ENCODE results near the gene CPS1. TPM values are rescaled to one million over a fixed set of nuclear protein-coding genes. Genes with fewer than 3 reads are reported as not detected.

Gene CPS1
- polyA plus RNA-seq, 2 donors, result 0.99 to 1.4 TPM

DNA sequence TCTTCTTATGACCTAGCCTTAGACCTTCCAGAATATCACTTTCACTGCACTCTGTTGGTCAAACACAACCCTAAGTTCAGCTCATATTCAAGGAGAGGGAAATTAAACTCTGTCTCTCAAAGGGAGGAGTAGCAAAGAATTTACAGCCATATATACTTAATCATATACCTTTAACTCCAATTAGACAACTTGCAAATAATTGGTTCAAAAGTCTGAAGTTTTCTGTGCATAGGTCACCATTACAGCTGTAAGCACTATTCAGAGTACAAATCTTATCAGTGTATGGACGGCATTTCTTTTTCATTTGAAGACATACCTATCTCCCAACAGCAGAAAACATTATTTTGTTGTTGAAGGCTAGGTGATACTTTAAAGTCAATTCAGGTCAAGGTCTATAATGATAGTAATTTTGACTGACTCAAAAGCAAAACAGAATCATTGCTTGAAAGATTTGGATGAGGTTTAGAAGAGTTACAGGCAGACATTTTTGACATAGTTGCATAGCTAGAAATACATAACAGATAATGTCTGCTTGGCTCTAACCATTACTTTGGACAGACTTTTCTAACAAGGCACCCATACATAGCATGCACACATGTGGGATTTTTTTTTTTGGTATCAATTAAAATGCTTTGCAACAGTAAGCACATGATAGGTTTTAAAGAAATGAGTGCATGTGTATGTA lies 131.5 kb downstream of the CPS1 start:
- no peaks in the 10 kb centered on the region for H3K36me3 ChIP-seq (ENCODE audit: control insufficient read depth in 2 of 2, insufficient read depth in 2 of 2, low read length in 1 of 2)
- no peak overlapping the region for H3K27ac ChIP-seq (ENCODE audit: low read depth in 2 of 2, low read length in 1 of 2)
- WGBS, 2 donors, result 76 to 78% methylated on average over 1 of the region's 1 CpG
- H3K4me3 ChIP-seq (ENCODE audit: low read depth in 1 of 2, low read length in 2 of 2), result no peak overlapping the region
- H3K27me3 ChIP-seq (ENCODE audit: control insufficient read depth in 1 of 2, insufficient read depth in 2 of 2, low read length in 2 of 2), result no peaks in the 10 kb centered on the region
- H3K9me3 ChIP-seq (ENCODE audit: control insufficient read depth in 2 of 2, insufficient read depth in 1 of 2, low read depth in 1 of 2, low read length in 1 of 2), result no peaks in the 10 kb centered on the region
- H3K4me1 ChIP-seq (ENCODE audit: control insufficient read depth in 2 of 2, insufficient read depth in 2 of 2, low read length in 1 of 2), result no peaks in the 10 kb centered on the region

GRCh38 chr2:210707900-210708299 lies 151.5 kb downstream of the CPS1 start:
- Histone ChIP-seq H3K36me3 (ENCODE audit: control insufficient read depth in 2 of 2, insufficient read depth in 2 of 2, low read length in 1 of 2) (no peaks in the 10 kb centered on the region), H3K4me1 (ENCODE audit: control insufficient read depth in 2 of 2, insufficient read depth in 2 of 2, low read length in 1 of 2) (no peaks in the 10 kb centered on the region), H3K27ac (ENCODE audit: low read depth in 2 of 2, low read length in 1 of 2) (no peak overlapping the region), H3K27me3 (ENCODE audit: control insufficient read depth in 1 of 2, insufficient read depth in 2 of 2, low read length in 2 of 2) (no peaks in the 10 kb centered on the region), H3K9me3 (ENCODE audit: control insufficient read depth in 2 of 2, insufficient read depth in 1 of 2, low read depth in 1 of 2, low read length in 1 of 2) (no peaks in the 10 kb centered on the region), H3K4me3 (ENCODE audit: low read depth in 1 of 2, low read length in 2 of 2) (no peak overlapping the region)
- WGBS, 2 donors, result 69 to 74% methylated on average over 2 of the region's 2 CpGs

DNA sequence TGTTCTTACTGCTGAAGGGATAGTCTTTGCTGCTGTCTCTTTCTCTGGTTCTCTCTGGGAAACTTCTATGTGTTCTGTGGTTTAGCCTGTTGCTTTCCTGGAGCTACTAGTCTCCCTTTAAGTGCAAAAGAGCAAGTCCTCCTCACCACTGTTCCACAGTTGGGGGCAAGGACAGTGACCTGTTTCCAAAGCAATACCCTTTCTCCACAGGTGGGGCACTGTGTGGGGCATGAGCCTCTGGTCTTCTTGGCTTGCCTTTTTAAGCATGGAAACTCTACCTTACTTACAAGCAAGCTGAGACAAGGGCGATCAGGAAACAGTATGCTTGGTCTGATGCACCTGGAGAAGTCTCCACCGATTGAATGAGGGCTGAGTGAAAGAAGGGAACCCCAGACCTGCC lies 156.7 kb downstream of the CPS1 start:
- Histone ChIP-seq H3K4me1 (ENCODE audit: control insufficient read depth in 2 of 2, insufficient read depth in 2 of 2, low read length in 1 of 2) (no peaks in the 10 kb centered on the region), H3K4me3 (ENCODE audit: low read depth in 1 of 2, low read length in 2 of 2) (no peak overlapping the region), H3K9me3 (ENCODE audit: control insufficient read depth in 2 of 2, insufficient read depth in 1 of 2, low read depth in 1 of 2, low read length in 1 of 2) (no peaks in the 10 kb centered on the region), H3K36me3 (ENCODE audit: control insufficient read depth in 2 of 2, insufficient read depth in 2 of 2, low read length in 1 of 2) (no peaks in the 10 kb centered on the region), H3K27ac (ENCODE audit: low read depth in 2 of 2, low read length in 1 of 2) (no peak overlapping the region), H3K27me3 (ENCODE audit: control insufficient read depth in 1 of 2, insufficient read depth in 2 of 2, low read length in 2 of 2) (no peaks in the 10 kb centered on the region)
- 50 to 72% methylated on average over 2 of the region's 2 CpGs for WGBS, 2 donors

GRCh38 chr2:210715560-210716082 lies 159.2 kb downstream of the CPS1 start:
- no peaks in the 10 kb centered on the region for H3K27me3 ChIP-seq (ENCODE audit: control insufficient read depth in 1 of 2, insufficient read depth in 2 of 2, low read length in 2 of 2)
- no peaks in the 10 kb centered on the region for H3K9me3 ChIP-seq (ENCODE audit: control insufficient read depth in 2 of 2, insufficient read depth in 1 of 2, low read depth in 1 of 2, low read length in 1 of 2)
- H3K4me1 ChIP-seq (ENCODE audit: control insufficient read depth in 2 of 2, insufficient read depth in 2 of 2, low read length in 1 of 2), result no peaks in the 10 kb centered on the region
- no peaks in the 10 kb centered on the region for H3K36me3 ChIP-seq (ENCODE audit: control insufficient read depth in 2 of 2, insufficient read depth in 2 of 2, low read length in 1 of 2)
- 49 to 60% methylated on average over 5 of the region's 5 CpGs for WGBS, 2 donors
- H3K4me3 ChIP-seq (ENCODE audit: low read depth in 1 of 2, low read length in 2 of 2), result no peak overlapping the region
- no peak overlapping the region for H3K27ac ChIP-seq (ENCODE audit: low read depth in 2 of 2, low read length in 1 of 2)

GRCh38 chr2:210718503-210718902 lies 162.1 kb downstream of the CPS1 start:
- H3K27ac ChIP-seq (ENCODE audit: low read depth in 2 of 2, low read length in 1 of 2), result no peak overlapping the region
- no peaks in the 10 kb centered on the region for H3K36me3 ChIP-seq (ENCODE audit: control insufficient read depth in 2 of 2, insufficient read depth in 2 of 2, low read length in 1 of 2)
- H3K4me1 ChIP-seq (ENCODE audit: control insufficient read depth in 2 of 2, insufficient read depth in 2 of 2, low read length in 1 of 2), result no peaks in the 10 kb centered on the region
- H3K9me3 ChIP-seq (ENCODE audit: control insufficient read depth in 2 of 2, insufficient read depth in 1 of 2, low read depth in 1 of 2, low read length in 1 of 2), result no peaks in the 10 kb centered on the region
- 57 to 65% methylated on average over 3 of the region's 3 CpGs for WGBS, 2 donors
- H3K27me3 ChIP-seq (ENCODE audit: control insufficient read depth in 1 of 2, insufficient read depth in 2 of 2, low read length in 2 of 2), result no peaks in the 10 kb centered on the region
- H3K4me3 ChIP-seq (ENCODE audit: low read depth in 1 of 2, low read length in 2 of 2), result no peak overlapping the region

- no peak overlapping the region for H3K27ac ChIP-seq (ENCODE audit: low read depth in 2 of 2, low read length in 1 of 2)
- no peaks in the 10 kb centered on the region for H3K4me1 ChIP-seq (ENCODE audit: control insufficient read depth in 2 of 2, insufficient read depth in 2 of 2, low read length in 1 of 2)
- no peaks in the 10 kb centered on the region for H3K9me3 ChIP-seq (ENCODE audit: control insufficient read depth in 2 of 2, insufficient read depth in 1 of 2, low read depth in 1 of 2, low read length in 1 of 2)
- no peak overlapping the region for H3K4me3 ChIP-seq (ENCODE audit: low read depth in 1 of 2, low read length in 2 of 2)
- WGBS, 2 donors, result 84 to 90% methylated on average over 3 of the region's 3 CpGs
- no peaks in the 10 kb centered on the region for H3K36me3 ChIP-seq (ENCODE audit: control insufficient read depth in 2 of 2, insufficient read depth in 2 of 2, low read length in 1 of 2)
- H3K27me3 ChIP-seq (ENCODE audit: control insufficient read depth in 1 of 2, insufficient read depth in 2 of 2, low read length in 2 of 2), result no peaks in the 10 kb centered on the region
These were observed 165.7 kb downstream of the CPS1 start for GRCh38 chr2:210722092-210722491.

DNA sequence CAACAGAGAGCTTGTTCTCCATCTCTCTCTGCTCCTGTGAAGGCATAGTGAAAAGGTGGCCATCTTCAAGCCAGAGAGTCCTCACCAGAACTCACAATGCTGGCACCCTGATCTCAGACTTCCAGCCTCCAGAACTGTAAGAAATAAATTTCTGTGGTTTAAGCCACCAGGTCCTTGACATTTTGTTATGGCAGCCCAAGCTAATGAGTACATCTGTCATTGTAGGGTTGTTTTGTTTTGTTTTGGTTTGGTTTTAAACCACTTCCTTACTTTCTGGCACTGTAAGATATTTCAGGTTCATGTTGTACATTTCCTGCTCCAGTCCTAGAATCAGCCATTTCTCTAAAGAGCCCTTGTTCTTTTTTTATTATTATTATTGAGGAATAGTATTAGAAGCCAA lies 171.2 kb downstream of the CPS1 start:
- H3K27me3 ChIP-seq (ENCODE audit: control insufficient read depth in 1 of 2, insufficient read depth in 2 of 2, low read length in 2 of 2), result no peaks in the 10 kb centered on the region
- H3K4me3 ChIP-seq (ENCODE audit: low read depth in 1 of 2, low read length in 2 of 2), result no peak overlapping the region
- no peaks in the 10 kb centered on the region for H3K4me1 ChIP-seq (ENCODE audit: control insufficient read depth in 2 of 2, insufficient read depth in 2 of 2, low read length in 1 of 2)
- H3K9me3 ChIP-seq (ENCODE audit: control insufficient read depth in 2 of 2, insufficient read depth in 1 of 2, low read depth in 1 of 2, low read length in 1 of 2), result no peaks in the 10 kb centered on the region
- no peaks in the 10 kb centered on the region for H3K36me3 ChIP-seq (ENCODE audit: control insufficient read depth in 2 of 2, insufficient read depth in 2 of 2, low read length in 1 of 2)
- H3K27ac ChIP-seq (ENCODE audit: low read depth in 2 of 2, low read length in 1 of 2), result no peak overlapping the region

Other genes with a start within 250 kb of the CPS1 start
- gene MYL1, start 241.4 kb upstream of the CPS1 start, polyA plus RNA-seq, result under 1 TPM in 1 of 2 donors, not detected in 1; 0.24 TPM
- 10 to 100 TPM in 1 of 2 donors, 1 to 10 TPM in 1; 4.4 to 13.8 TPM for gene LANCL1, start 79.8 kb upstream of the CPS1 start, polyA plus RNA-seq